Gastrocnemius medialis (tissue), 4 donors: ENCODE results near the gene UBASH3B. TPM values are rescaled to one million over a fixed set of nuclear protein-coding genes. Genes with fewer than 3 reads are reported as not detected.

Experiments
- ATAC-seq, 2 donors: fragments of 150-250 bp; one replicate each; pipeline ENCODE4 v1.9.1; 2016
- DNase-seq, 2 donors: peaks; one replicate each; pipeline ENCODE4 v3.0.0-alpha.2; 2019
- H3K27ac ChIP-seq, 4 donors: fragments of 200-600 bp; sonication (generic); 1 replicate in 1 of 4; 2 replicates in 3 of 4; pipeline ENCODE4 v1.5.1; 2016 to 2018; ENCODE audit warnings: mild to moderate bottlenecking in 2 of 4, moderate library complexity in 1 of 4
- H3K27me3 ChIP-seq, 3 donors: fragments of 200-600 bp; sonication (generic) in 2 of 3; 1 replicate in 1 of 3; 2 replicates in 2 of 3; pipeline versions ENCODE4 v1.5.1 to v1.6.0; 2016 to 2019; ENCODE audit warnings: mild to moderate bottlenecking in 1 of 3, moderate library complexity in 1 of 3
- H3K36me3 ChIP-seq, 2 donors: fragments of 200-600 bp; sonication (generic) in 1 of 2; one replicate each; pipeline ENCODE4 v1.5.1; 2017 to 2018
- H3K4me1 ChIP-seq, 2 donors: fragments of 200-600 bp; sonication (generic) in 1 of 2; one replicate each; pipeline ENCODE4 v1.5.1; 2016 to 2017; ENCODE audit warnings: mild to moderate bottlenecking in 2 of 2
- H3K4me3 ChIP-seq, 4 donors: fragments of 200-600 bp; sonication (generic) in 3 of 4; 1 replicate in 1 of 4; 2 replicates in 3 of 4; pipeline ENCODE4 v1.5.1; 2016 to 2019; ENCODE audit warnings: mild to moderate bottlenecking in 2 of 4
- H3K9me3 ChIP-seq, 3 donors: fragments of 200-600 bp; sonication (generic) in 2 of 3; 1 replicate in 1 of 3; 2 replicates in 2 of 3; pipeline ENCODE4 v1.5.1; 2016 to 2019
- POLR2A ChIP-seq, 2 donors: fragments of 450-650 bp; IDR thresholded peaks; one replicate each; pipeline ENCODE4 v1.6.1; 2017; ENCODE audit warnings: antibody characterized with exemption in 2 of 2, mild to moderate bottlenecking in 2 of 2, moderate library complexity in 2 of 2
- in situ Hi-C, 4 donors: fragments of 200-750 bp; cut with MboI; loops; one replicate each; pipeline versions ENCODE4 v1.15.0 to v1.8.0; 2017; ENCODE audit warnings: low sequenced_read_pairs in 4 of 4
- intact Hi-C: fragments of 100-400 bp; cut with DNase I; formaldehyde crosslinking; loops from one replicate; pipeline ENCODE4 v1.15.1; 2023; ENCODE audit warnings: low total_unique reads
- total RNA-seq, 4 donors: library from RNA; depleted of rRNA; stranded (reverse); fragments of >200 nt; gene quantifications; one replicate each; pipeline versions ENCODE4 v1.1.0 to v1.2.3, GENCODE V29; 2016
- TF ChIP-seq, protein P1 (sequence below), 5 experiments: fragments of 450-650 bp in 3 of 5; fragments of 200-600 bp in 2 of 5; sonication (generic) in 2 of 5; IDR thresholded peaks in 4 of 5; conservative IDR thresholded peaks in 1 of 5; 1 replicate in 4 of 5; 2 replicates in 1 of 5; pipeline ENCODE4 v1.5.1; 2016 to 2019; ENCODE audit warnings: antibody characterized with exemption in 5 of 5, mild to moderate bottlenecking in 3 of 5, moderate library complexity in 3 of 5

The UBASH3B gene
- total RNA-seq, 4 donors from 2014 or later = 0.32 to 2.9 (median 0.87) TPM

DNA sequence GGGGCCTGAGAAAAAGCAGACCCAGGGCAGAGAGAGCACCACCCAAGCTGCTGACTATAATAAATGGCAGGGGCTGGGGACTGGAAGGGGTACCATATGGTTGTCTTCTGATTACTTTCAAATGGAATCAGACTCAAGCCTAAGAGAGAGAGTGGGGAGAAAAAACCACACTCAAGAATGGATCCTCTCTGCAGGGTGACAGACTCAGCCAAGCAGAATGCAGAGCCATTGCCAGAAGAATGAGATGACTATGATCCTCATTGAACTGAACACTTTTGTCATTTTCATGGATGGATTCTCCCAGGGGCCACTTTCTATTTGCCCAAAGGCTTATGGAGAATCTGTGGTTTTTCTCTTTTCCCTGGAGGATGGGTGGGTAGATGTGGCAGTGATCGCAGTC lies 8.7 kb downstream of the UBASH3B start:
- DNase-seq (no peak), ATAC-seq (no peak)
- intact Hi-C loops = no loop called here
- in situ Hi-C loops = no loop called here
- Histone ChIP-seq H3K36me3 (no peaks in the 10 kb centered on the region), H3K9me3 (no peaks in the 10 kb centered on the region), H3K4me1 (peaks cover 0 to 6% of the 10 kb centered on the region in 2 donors), H3K27ac (no peak overlapping the region), H3K4me3 (no peak overlapping the region), H3K27me3 (no peaks in the 10 kb centered on the region)
- TF ChIP-seq POLR2A (IDR thresholded peaks at IDR 0.05) = no peak
- TF ChIP-seq, protein P1, sequence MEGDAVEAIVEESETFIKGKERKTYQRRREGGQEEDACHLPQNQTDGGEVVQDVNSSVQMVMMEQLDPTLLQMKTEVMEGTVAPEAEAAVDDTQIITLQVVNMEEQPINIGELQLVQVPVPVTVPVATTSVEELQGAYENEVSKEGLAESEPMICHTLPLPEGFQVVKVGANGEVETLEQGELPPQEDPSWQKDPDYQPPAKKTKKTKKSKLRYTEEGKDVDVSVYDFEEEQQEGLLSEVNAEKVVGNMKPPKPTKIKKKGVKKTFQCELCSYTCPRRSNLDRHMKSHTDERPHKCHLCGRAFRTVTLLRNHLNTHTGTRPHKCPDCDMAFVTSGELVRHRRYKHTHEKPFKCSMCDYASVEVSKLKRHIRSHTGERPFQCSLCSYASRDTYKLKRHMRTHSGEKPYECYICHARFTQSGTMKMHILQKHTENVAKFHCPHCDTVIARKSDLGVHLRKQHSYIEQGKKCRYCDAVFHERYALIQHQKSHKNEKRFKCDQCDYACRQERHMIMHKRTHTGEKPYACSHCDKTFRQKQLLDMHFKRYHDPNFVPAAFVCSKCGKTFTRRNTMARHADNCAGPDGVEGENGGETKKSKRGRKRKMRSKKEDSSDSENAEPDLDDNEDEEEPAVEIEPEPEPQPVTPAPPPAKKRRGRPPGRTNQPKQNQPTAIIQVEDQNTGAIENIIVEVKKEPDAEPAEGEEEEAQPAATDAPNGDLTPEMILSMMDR (IDR thresholded peaks at IDR 0.05 in 4 of 5, conservative IDR thresholded peaks at IDR 0.05 in 1 of 5) = no peak

DNA sequence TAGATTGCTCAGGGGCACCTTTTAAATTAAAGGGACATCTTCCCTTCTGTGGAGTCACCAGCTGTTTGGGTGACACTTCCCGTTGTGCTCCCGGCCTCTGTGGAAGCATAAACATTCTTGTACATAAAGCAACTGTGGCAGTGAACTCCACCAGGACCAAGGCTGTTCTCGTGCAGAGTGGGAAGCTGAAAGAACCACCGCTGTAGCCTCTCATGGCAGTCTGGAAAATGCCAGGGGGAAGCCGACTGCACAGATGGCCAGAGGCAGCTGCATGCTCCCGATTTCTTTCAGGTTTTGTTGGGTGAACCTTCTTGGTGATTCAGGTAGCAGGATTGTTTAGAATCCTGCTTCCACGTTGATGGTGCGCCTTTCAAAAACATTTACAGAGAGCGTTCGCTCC lies 10.3 kb downstream of the UBASH3B start:
- Histone ChIP-seq H3K36me3 (no peaks in the 10 kb centered on the region), H3K9me3 (no peaks in the 10 kb centered on the region), H3K4me1 (peaks cover 0 to 5% of the 10 kb centered on the region in 2 donors), H3K27ac (no peak overlapping the region), H3K4me3 (no peak overlapping the region), H3K27me3 (no peaks in the 10 kb centered on the region)
- TF ChIP-seq, protein P1 (IDR thresholded peaks at IDR 0.05 in 4 of 5, conservative IDR thresholded peaks at IDR 0.05 in 1 of 5) = no peak
- TF ChIP-seq POLR2A (IDR thresholded peaks at IDR 0.05) = no peak
- intact Hi-C loops = no loop called here
- no peak for ATAC-seq
- no peak for DNase-seq
- in situ Hi-C loops = no loop called here

DNA sequence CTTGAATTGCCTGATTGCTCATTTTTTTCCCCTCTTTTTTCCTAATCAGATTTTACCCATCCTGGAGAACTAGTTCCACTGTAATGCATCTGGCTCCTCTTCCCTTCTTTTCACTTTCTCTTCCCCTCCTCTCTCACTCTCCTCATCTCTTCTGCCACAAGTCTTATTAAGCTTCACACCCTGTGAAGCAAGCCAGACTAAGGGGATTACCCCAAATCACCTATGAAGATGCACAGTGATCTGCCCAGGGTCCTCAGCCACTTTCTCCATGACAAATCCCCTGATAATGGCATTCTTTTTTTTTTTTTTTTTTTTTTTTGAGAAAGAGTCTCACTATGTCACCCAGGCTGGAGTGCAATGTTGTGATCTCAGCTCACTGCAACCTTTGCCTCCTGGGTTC lies 11.2 kb downstream of the UBASH3B start:
- Histone ChIP-seq H3K4me3 (no peak overlapping the region), H3K9me3 (no peaks in the 10 kb centered on the region), H3K27ac (no peak overlapping the region), H3K4me1 (no peaks in the 10 kb centered on the region), H3K27me3 (no peaks in the 10 kb centered on the region), H3K36me3 (no peaks in the 10 kb centered on the region)
- intact Hi-C loops = no loop called here
- in situ Hi-C loops = no loop called here
- no peak for ATAC-seq
- DNase-seq = no peak
- no peak for TF ChIP-seq POLR2A (IDR thresholded peaks at IDR 0.05)
- TF ChIP-seq, protein P1 (IDR thresholded peaks at IDR 0.05 in 4 of 5, conservative IDR thresholded peaks at IDR 0.05 in 1 of 5) = no peak

DNA sequence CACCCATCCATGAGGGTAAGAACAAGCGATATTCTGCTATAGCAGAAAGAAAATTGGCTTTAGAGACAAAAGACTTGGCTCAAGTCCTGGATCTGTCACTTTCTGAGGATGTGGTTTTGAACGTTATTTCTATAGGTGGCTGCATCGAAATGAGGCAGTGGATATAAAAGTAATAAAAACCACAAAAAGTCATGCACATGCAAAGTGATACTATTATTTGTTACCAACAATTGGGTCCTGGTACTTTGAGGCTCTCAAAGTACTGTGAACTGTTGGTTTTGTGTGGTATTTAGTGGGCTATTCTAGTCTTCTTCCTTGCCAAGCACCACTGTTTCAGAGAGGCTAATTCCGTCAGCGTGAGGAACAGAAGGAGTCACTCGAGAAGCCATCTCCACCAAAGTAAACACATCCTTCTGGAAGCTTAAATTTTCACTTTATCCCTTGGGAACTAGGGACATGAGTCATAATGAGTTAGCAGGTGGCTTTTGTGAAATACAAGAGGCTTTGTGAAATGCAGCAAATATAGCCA lies 13.1 kb downstream of the UBASH3B start:
- no peaks in the 10 kb centered on the region for H3K27me3 ChIP-seq
- H3K27ac ChIP-seq = no peak overlapping the region
- intact Hi-C loops = no loop called here
- ATAC-seq (no peak), DNase-seq (no peak)
- no peak overlapping the region for H3K4me3 ChIP-seq
- H3K4me1 ChIP-seq = no peaks in the 10 kb centered on the region
- in situ Hi-C loops = no loop called here
- no peaks in the 10 kb centered on the region for H3K9me3 ChIP-seq
- no peaks in the 10 kb centered on the region for H3K36me3 ChIP-seq
- TF ChIP-seq POLR2A (IDR thresholded peaks at IDR 0.05) = no peak

DNA sequence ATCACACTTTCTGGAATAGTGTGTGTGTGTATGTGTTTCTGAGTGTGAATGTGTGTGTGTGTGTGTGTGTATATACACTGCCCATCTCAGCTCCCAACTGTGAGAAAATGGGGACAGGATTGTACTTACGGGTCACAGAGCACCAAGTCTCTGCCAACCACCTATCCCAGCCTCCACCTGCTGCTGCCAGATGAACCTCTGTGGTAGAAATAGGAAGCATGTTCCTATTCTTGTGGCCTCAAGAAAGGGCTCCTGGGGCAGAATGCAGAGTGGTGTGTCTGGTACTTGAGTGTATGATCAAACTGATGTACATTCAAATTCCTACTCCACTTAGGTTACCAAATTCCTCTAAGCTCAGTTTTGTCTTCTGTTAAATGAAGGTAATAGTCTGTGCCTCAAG lies 14.6 kb downstream of the UBASH3B start:
- Histone ChIP-seq H3K9me3 (no peaks in the 10 kb centered on the region), H3K4me1 (no peaks in the 10 kb centered on the region), H3K36me3 (no peaks in the 10 kb centered on the region), H3K27ac (no peak overlapping the region), H3K27me3 (no peaks in the 10 kb centered on the region), H3K4me3 (no peak overlapping the region)
- ATAC-seq = no peak
- in situ Hi-C loops (no loop called here), intact Hi-C loops (no loop called here)
- TF ChIP-seq, protein P1 (IDR thresholded peaks at IDR 0.05 in 4 of 5, conservative IDR thresholded peaks at IDR 0.05 in 1 of 5) = no peak
- TF ChIP-seq POLR2A (IDR thresholded peaks at IDR 0.05) = no peak
- DNase-seq = no peak
